RWPE2 (cell line): ENCODE measurements around the gene DUSP5.

Experiments used
- ATAC-seq: fragments of 200-7000 bp; cut with Tn5 transposase; 3 replicates; pipeline ENCODE4 v1.9.1; 2021; ENCODE audit warnings: low read depth
- DNase-seq: peaks from one replicate; pipeline ENCODE4 v3.0.0-alpha.2; 2020; ENCODE audit warnings: low spot score
- H3K27ac ChIP-seq: fragments of 450-650 bp; 2 replicates; pipeline ENCODE4 v1.5.1; 2017; ENCODE audit warnings: mild to moderate bottlenecking; ENCODE audit not compliant: poor library complexity, severe bottlenecking
- H3K27me3 ChIP-seq: fragments of 250-450 bp; sonication (Bioruptor Pico); 2 replicates; pipeline ENCODE4 v1.5.1; 2021; ENCODE audit warnings: mild to moderate bottlenecking, moderate library complexity; ENCODE audit not compliant: insufficient read depth, poor library complexity, severe bottlenecking
- H3K36me3 ChIP-seq: fragments of 250-450 bp; sonication (Bioruptor Pico); 2 replicates; pipeline ENCODE4 v1.5.1; 2020; ENCODE audit warnings: low read depth, mild to moderate bottlenecking, moderate library complexity
- H3K4me1 ChIP-seq: fragments of 250-450 bp; sonication (Bioruptor Pico); 2 replicates; pipeline ENCODE4 v1.5.1; 2021; ENCODE audit warnings: mild to moderate bottlenecking, moderate library complexity; ENCODE audit not compliant: insufficient read depth, poor library complexity, severe bottlenecking
- H3K4me3 ChIP-seq: fragments of 250-450 bp; sonication (Bioruptor Pico); 2 replicates; pipeline ENCODE4 v1.5.1; 2021; ENCODE audit warnings: mild to moderate bottlenecking, moderate library complexity; ENCODE audit not compliant: severe bottlenecking
- H3K9me3 ChIP-seq: fragments of 250-450 bp; sonication (Bioruptor Pico); 2 replicates; pipeline ENCODE4 v1.5.1; 2021; ENCODE audit warnings: mild to moderate bottlenecking, moderate library complexity; ENCODE audit not compliant: severe bottlenecking
- CTCF ChIP-seq: fragments of 450-650 bp; IDR thresholded peaks from one replicate; pipeline ENCODE4 v1.5.1; 2017; ENCODE audit warnings: mild to moderate bottlenecking, moderate library complexity; ENCODE audit not compliant: poor library complexity, severe bottlenecking

DUSP5 gene

GRCh38 chr10:110549211-110549610, 51.5 kb downstream of the DUSP5 start:
- TF ChIP-seq CTCF, result no peak
- H3K4me1 ChIP-seq, result no peaks in the 10 kb centered on the region
- DNase-seq (no peak), ATAC-seq (no peak)
- no peak overlapping the region for H3K4me3 ChIP-seq
- no peak overlapping the region for H3K27ac ChIP-seq
- no peaks in the 10 kb centered on the region for H3K9me3 ChIP-seq
- no peaks in the 10 kb centered on the region for H3K36me3 ChIP-seq
- H3K27me3 ChIP-seq, result no peaks in the 10 kb centered on the region

- Histone ChIP-seq H3K9me3 (no peaks in the 10 kb centered on the region), H3K36me3 (no peaks in the 10 kb centered on the region), H3K4me1 (no peaks in the 10 kb centered on the region), H3K27me3 (no peaks in the 10 kb centered on the region), H3K27ac (no peak overlapping the region), H3K4me3 (no peak overlapping the region)
- DNase-seq (no peak), ATAC-seq (no peak)
- TF ChIP-seq CTCF, result no peak
Observed at GRCh38 chr10:110553905-110554304, 56.2 kb downstream of the DUSP5 start.

GRCh38 chr10:110556296-110556695, 58.6 kb downstream of the DUSP5 start:
- ATAC-seq, result no peak
- no peak for DNase-seq
- no peaks in the 10 kb centered on the region for H3K36me3 ChIP-seq
- TF ChIP-seq CTCF, result no peak
- H3K4me3 ChIP-seq, result no peak overlapping the region
- H3K9me3 ChIP-seq, result no peaks in the 10 kb centered on the region
- H3K27me3 ChIP-seq, result no peaks in the 10 kb centered on the region
- H3K27ac ChIP-seq, result no peak overlapping the region
- H3K4me1 ChIP-seq, result no peaks in the 10 kb centered on the region

GRCh38 chr10:110556969-110557601, 59.4 kb downstream of the DUSP5 start:
- Histone ChIP-seq H3K36me3 (no peaks in the 10 kb centered on the region), H3K27me3 (no peaks in the 10 kb centered on the region), H3K27ac (no peak overlapping the region), H3K9me3 (no peaks in the 10 kb centered on the region), H3K4me3 (no peak overlapping the region), H3K4me1 (no peaks in the 10 kb centered on the region)
- peak; percentile 57 for TF ChIP-seq CTCF
- DNase-seq (no peak), ATAC-seq (no peak)

DNA sequence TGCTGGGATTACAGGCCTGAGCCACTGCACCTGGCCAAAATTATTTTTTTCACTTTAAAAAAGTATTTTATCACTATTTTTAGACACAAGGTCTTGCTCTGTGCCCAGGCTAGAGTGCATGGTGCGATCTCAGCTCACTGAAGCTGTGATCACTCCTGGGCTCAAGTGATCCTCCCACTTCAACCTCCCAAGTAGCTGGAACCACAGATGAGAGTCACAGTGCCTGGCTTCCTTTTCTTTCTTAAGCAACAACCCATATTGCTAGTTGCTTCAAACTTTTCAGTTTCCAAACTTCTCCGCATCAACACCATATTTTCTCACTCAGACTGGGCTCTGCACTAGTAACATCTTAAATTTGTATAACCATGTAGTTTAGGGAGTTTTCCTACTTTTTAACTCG, 60.3 kb downstream of the DUSP5 start:
- Histone ChIP-seq H3K36me3 (no peaks in the 10 kb centered on the region), H3K4me3 (no peak overlapping the region), H3K27ac (no peak overlapping the region), H3K4me1 (no peaks in the 10 kb centered on the region), H3K9me3 (no peaks in the 10 kb centered on the region), H3K27me3 (no peaks in the 10 kb centered on the region)
- TF ChIP-seq CTCF, result no peak
- no peak for ATAC-seq
- no peak for DNase-seq
